ENCODE results near the gene PAK1IP1.

The PAK1IP1 gene

DNA sequence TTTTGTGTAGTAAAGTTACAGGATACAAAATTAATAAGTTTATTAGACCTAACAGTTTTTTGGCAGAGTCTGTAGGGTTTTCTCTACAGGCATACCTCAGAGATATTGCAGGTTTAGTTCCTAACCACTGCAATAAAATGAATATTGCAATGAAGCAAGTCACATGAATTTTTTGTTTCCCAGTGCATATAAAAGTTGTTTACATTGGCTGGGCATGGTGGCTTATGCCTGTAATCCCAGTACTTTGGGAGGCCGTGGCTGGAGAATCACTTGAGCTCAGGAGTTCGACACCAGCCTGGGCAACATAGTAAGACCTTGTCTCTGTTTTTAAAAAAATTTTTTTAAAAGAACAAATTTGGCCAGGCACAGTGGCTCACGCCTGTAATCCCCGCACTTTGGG is 16.3 kb upstream of the PAK1IP1 start:
- TF ChIP-seq REST (IDR thresholded peaks at IDR 0.05; ENCODE audit: insufficient read depth in 1 of 2, low read depth in 2 of 2, low read length in 2 of 2): no peak
- TF ChIP-seq FOXP2 (optimal IDR thresholded peaks at IDR 0.05; ENCODE audit: borderline replicate concordance, extremely low read depth, extremely low read length, insufficient read depth): no peak
- no peak for TF ChIP-seq POLR2AphosphoS5 (IDR thresholded peaks at IDR 0.05; ENCODE audit: low read depth, low read length)
- TF ChIP-seq SIN3A (IDR thresholded peaks at IDR 0.05; ENCODE audit: borderline replicate concordance, insufficient read depth, low read length): no peak

DNA sequence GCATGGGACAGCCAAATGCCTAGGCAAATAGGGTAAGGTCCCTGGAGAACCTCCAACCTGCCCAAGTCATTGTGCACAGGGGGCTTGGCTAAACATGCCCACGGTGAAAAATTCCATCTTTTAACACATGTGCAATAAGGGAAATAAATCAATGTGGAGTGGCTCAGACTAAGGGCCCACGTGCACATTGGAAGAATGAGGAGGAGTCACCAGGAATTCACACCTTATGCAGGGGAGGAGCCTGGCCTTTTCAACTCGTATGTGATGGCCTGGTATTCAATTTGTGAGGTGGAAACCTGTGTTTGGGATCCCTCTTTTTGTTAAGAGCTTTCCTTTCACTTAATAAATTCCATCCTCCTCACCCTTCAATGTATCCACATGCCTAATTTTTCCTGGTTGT is 13.0 kb upstream of the PAK1IP1 start:
- TF ChIP-seq POLR2AphosphoS5 (IDR thresholded peaks at IDR 0.05; ENCODE audit: low read depth, low read length) (no peak), FOXP2 (optimal IDR thresholded peaks at IDR 0.05; ENCODE audit: borderline replicate concordance, extremely low read depth, extremely low read length, insufficient read depth) (no peak), SIN3A (IDR thresholded peaks at IDR 0.05; ENCODE audit: borderline replicate concordance, insufficient read depth, low read length) (no peak), TAF1 (IDR thresholded peaks at IDR 0.05; ENCODE audit: borderline replicate concordance, insufficient read depth, low read length) (no peak), REST (IDR thresholded peaks at IDR 0.05; ENCODE audit: insufficient read depth in 1 of 2, low read depth in 2 of 2, low read length in 2 of 2) (no peak)

GRCh38 chr6:10682355-10682988 is 12.3 kb upstream of the PAK1IP1 start:
- TF ChIP-seq FOXP2 (optimal IDR thresholded peaks at IDR 0.05; ENCODE audit: borderline replicate concordance, extremely low read depth, extremely low read length, insufficient read depth) (no peak), POLR2AphosphoS5 (IDR thresholded peaks at IDR 0.05; ENCODE audit: low read depth, low read length) (no peak), SIN3A (IDR thresholded peaks at IDR 0.05; ENCODE audit: borderline replicate concordance, insufficient read depth, low read length) (no peak), REST (IDR thresholded peaks at IDR 0.05; ENCODE audit: insufficient read depth in 1 of 2, low read depth in 2 of 2, low read length in 2 of 2) (no peak), TAF1 (IDR thresholded peaks at IDR 0.05; ENCODE audit: borderline replicate concordance, insufficient read depth, low read length) (no peak)

DNA sequence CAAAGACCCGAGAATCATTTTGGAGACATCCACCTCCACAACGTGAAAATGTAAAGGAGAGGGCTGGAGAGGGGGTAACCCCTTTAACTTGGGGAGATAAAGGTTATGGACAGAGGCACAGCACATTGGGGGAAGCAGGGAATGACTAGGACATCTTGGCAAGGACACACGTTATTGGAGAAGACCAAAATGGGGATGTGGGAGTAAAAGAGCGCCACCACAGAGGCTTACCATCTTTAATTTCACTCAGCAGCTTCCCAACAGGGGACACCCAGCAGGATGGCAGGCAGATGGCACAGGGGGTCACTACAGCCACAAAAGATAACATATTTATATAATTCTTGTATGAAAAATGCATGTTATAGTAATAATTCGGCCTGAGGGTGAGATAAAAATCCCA is 10.2 kb upstream of the PAK1IP1 start:
- no peak for TF ChIP-seq FOXP2 (optimal IDR thresholded peaks at IDR 0.05; ENCODE audit: borderline replicate concordance, extremely low read depth, extremely low read length, insufficient read depth)
- no peak for TF ChIP-seq SIN3A (IDR thresholded peaks at IDR 0.05; ENCODE audit: borderline replicate concordance, insufficient read depth, low read length)
- no peak for TF ChIP-seq REST (IDR thresholded peaks at IDR 0.05; ENCODE audit: insufficient read depth in 1 of 2, low read depth in 2 of 2, low read length in 2 of 2)

Measured in PFSK-1 (cell line).